ENCODE data around the gene KCNE5. TPM values are rescaled to one million over a fixed set of nuclear protein-coding genes. Genes with fewer than 3 reads are reported as not detected.
"Not testable (repeated sequence)": the region's sequence is repeated elsewhere in the genome, so short reads cannot be mapped to it uniquely, and the experiment has no call there.

KCNE5 gene, protein sequence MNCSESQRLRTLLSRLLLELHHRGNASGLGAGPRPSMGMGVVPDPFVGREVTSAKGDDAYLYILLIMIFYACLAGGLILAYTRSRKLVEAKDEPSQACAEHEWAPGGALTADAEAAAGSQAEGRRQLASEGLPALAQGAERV
- not detected in 2 replicates for total RNA-seq

DNA sequence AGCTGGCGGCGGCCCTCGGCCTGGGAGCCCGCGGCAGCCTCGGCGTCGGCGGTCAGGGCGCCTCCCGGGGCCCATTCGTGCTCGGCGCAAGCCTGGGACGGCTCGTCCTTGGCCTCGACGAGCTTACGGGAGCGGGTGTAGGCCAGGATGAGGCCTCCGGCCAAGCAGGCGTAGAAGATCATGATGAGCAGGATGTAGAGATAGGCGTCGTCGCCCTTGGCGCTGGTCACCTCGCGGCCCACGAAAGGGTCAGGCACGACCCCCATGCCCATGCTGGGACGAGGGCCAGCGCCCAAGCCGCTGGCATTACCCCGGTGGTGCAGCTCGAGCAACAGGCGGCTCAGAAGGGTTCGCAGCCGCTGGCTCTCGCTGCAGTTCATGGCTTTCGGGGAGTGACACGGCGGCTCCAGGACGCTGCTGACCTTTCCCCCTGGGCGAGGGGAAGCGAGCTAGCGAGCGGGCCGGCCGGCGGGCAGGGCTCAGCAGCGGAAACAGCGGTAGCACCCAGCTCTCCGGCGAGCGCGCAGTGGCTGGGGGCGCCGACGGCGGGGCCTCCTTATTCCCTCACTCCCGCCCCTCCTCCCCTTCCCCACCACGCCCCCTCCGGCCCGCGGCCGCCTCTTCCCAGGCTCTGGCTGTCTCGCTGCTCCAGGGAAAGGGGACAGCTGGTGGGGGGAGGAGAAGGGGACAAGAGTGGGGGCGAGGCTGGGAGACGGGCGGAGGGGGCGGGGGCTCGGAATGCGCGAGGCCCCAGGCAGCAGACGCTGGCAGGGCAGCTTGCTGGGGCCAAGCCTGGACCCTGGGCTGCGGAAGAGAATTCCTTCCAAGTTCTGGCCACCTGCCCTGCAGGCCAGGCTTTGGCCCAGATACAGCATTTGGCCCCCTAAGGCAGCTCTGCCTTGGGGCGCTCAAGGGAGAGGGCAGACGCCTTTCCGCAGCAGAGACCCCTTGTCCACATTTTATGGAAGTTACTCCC is at the start of gene KCNE5:
Gene KCNE5, minus strand, starts transcription at position 532 of the 976 bp plus-strand sequence. Its CDS starts 152 bp downstream, at position 380.
- H3K27me3 ChIP-seq (ENCODE audit: control insufficient read depth, insufficient read depth, low read length), result no peaks in the 10 kb centered on the region
- no peak for DNase-seq (ENCODE audit: low read depth)
- H3K36me3 ChIP-seq (ENCODE audit: control insufficient read depth, insufficient read depth, low read length), result no peaks in the 10 kb centered on the region
- TF ChIP-seq, protein P1, sequence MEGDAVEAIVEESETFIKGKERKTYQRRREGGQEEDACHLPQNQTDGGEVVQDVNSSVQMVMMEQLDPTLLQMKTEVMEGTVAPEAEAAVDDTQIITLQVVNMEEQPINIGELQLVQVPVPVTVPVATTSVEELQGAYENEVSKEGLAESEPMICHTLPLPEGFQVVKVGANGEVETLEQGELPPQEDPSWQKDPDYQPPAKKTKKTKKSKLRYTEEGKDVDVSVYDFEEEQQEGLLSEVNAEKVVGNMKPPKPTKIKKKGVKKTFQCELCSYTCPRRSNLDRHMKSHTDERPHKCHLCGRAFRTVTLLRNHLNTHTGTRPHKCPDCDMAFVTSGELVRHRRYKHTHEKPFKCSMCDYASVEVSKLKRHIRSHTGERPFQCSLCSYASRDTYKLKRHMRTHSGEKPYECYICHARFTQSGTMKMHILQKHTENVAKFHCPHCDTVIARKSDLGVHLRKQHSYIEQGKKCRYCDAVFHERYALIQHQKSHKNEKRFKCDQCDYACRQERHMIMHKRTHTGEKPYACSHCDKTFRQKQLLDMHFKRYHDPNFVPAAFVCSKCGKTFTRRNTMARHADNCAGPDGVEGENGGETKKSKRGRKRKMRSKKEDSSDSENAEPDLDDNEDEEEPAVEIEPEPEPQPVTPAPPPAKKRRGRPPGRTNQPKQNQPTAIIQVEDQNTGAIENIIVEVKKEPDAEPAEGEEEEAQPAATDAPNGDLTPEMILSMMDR (IDR thresholded peaks at IDR 0.05; ENCODE audit: insufficient read depth, low read length, poor library complexity, severe bottlenecking), result no peak
- H3K4me3 ChIP-seq (ENCODE audit: low read depth, low read length), result no peak within 1 kb of the TSS

DNA sequence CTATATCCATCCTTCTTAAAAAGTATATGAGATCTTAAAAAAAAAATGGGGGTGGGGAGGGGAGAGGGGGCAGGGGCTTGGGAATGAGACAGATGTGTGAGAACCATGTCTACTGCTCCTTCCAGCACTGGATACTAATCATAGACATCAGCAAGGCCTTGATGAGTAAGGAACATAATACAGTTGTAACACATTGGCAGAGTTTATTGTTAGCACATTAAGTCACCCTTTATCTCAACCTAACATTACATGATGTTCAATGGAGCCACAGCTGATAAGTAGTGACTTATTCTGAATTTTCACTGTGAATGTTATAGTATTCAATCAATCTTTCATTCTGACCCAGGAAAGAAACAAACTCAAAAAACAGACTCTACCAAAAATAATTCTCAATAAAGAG is 47.3 kb upstream of the KCNE5 start:
- TF ChIP-seq, protein P1 (IDR thresholded peaks at IDR 0.05; ENCODE audit: insufficient read depth, low read length, poor library complexity, severe bottlenecking), result no peak
- no peak for DNase-seq (ENCODE audit: low read depth)
- no peak overlapping the region for H3K4me3 ChIP-seq (ENCODE audit: low read depth, low read length)
- no peaks in the 10 kb centered on the region for H3K27me3 ChIP-seq (ENCODE audit: control insufficient read depth, insufficient read depth, low read length)
- H3K36me3 ChIP-seq (ENCODE audit: control insufficient read depth, insufficient read depth, low read length), result no peaks in the 10 kb centered on the region

DNA sequence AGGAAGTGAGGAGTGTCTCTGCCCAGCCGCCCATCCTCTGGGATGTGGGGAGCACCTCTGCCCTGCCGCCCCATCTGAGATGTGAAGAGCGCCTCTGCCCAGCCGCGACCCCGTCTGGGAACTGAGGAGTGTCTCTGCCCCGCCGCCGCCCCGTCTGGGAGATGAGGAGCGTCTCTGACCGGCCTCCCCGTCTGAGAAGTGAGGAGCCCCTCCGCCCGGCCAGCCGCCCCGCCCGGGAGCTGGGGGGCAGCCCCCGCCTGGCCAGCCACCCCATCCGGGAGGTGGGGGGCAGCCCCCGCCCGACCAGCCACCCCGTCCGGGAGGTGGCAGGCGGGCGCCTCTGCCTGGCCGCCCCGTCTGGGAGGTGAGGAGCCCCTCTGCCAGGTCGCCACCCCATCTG is 46.2 kb upstream of the KCNE5 start:
- not testable (repeated sequence) for H3K27me3 ChIP-seq (ENCODE audit: control insufficient read depth, insufficient read depth, low read length); H3K36me3 ChIP-seq (ENCODE audit: control insufficient read depth, insufficient read depth, low read length); H3K4me3 ChIP-seq (ENCODE audit: low read depth, low read length); DNase-seq (ENCODE audit: low read depth)

DNA sequence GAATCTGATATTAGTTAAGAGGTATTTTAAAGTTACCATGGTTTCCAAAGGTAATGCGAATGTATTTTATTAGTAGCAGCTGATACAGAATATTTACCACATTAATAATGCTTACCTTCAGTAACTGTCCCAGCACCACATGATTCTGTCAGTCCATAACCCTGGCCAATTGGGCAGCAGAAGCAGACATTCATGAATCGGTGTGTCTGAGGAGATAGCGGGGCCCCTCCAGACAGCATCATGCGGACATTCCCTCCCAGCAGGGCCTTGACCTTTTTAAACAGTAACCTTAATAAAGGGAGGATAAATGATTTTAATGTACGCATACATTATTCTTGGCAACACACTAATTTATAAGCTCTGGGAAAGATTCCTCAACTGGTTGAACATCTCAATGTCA is 43.0 kb upstream of the KCNE5 start:
- no peak for DNase-seq (ENCODE audit: low read depth)
- H3K4me3 ChIP-seq (ENCODE audit: low read depth, low read length), result no peak overlapping the region
- H3K36me3 ChIP-seq (ENCODE audit: control insufficient read depth, insufficient read depth, low read length), result no peaks in the 10 kb centered on the region
- TF ChIP-seq, protein P1 (IDR thresholded peaks at IDR 0.05; ENCODE audit: insufficient read depth, low read length, poor library complexity, severe bottlenecking), result no peak
- no peaks in the 10 kb centered on the region for H3K27me3 ChIP-seq (ENCODE audit: control insufficient read depth, insufficient read depth, low read length)

DNA sequence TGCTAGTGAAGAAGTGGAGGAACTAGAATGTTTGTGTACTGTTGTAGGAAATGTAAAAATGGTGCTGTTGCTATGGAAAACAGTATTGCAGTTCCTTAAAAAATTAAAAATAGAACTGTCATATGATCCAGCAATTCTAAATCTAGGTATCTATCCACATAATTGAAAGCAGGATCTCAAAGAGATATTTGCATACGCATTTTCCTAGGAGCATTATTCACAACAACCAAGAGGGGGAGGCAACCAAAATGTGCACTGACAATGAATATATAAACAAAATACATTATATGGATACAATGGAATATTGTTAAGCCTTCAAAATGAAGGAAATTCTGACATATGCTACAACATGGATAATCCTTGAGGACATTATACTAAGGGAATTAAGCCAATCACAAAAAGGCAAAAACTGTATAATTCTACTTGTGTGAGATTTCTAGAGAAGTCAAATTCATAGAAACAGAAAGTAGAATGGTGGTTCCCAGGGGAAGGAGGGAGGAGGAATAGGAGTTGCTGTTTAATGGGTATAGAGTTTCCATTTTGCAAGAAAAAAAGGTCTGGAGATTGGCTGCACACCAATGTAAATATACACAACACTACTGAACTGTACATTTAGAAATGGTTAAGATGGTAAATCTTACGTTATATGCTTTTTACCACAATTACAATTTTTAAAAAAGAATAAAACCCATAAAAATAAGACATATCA is 35.6 kb upstream of the KCNE5 start:
- H3K36me3 ChIP-seq (ENCODE audit: control insufficient read depth, insufficient read depth, low read length), result no peaks in the 10 kb centered on the region
- no peaks in the 10 kb centered on the region for H3K27me3 ChIP-seq (ENCODE audit: control insufficient read depth, insufficient read depth, low read length)
- DNase-seq (ENCODE audit: low read depth), result no peak
- H3K4me3 ChIP-seq (ENCODE audit: low read depth, low read length), result no peak overlapping the region
- TF ChIP-seq, protein P1 (IDR thresholded peaks at IDR 0.05; ENCODE audit: insufficient read depth, low read length, poor library complexity, severe bottlenecking), result no peak

DNA sequence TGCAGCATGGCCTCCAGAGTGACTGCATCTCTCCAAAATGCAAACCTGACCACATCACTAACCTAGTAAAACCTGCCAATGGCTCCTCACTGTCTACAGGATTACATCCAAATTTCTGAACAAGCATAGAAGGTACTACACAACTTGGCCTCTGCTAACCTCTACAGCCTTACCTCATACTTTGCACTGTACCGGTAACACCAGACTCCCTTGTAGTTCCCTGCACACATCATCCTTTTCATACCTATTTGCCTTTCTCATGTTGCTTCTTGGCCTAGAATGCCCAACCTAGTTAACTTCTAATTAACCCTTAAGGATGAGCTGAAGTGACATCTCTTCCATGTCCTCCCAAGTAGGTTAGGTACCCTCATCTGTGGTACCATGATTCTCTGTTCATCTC is 33.4 kb upstream of the KCNE5 start:
- TF ChIP-seq, protein P1 (IDR thresholded peaks at IDR 0.05; ENCODE audit: insufficient read depth, low read length, poor library complexity, severe bottlenecking), result no peak
- Histone ChIP-seq H3K4me3 (ENCODE audit: low read depth, low read length) (no peak overlapping the region), H3K36me3 (ENCODE audit: control insufficient read depth, insufficient read depth, low read length) (no peaks in the 10 kb centered on the region), H3K27me3 (ENCODE audit: control insufficient read depth, insufficient read depth, low read length) (no peaks in the 10 kb centered on the region)
- DNase-seq (ENCODE audit: low read depth), result no peak

DNA sequence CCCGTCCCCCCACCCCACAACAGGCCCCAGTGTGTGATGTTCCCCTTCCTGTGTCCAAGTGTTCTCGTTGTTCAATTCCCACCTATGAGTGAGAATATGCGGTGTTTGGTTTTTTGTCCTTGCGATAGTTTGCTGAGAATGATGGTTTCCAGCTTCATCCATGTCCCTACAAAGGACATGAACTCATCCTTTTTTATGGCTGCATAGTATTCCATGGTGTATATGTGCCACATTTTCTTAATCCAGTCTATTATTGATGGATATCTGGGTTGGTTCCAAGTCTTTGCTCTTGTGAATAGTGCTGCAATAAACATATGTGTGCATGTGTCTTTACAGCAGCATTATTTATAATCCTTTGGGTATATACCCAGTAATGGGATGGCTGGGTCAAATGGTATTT is 32.4 kb upstream of the KCNE5 start:
- not testable (repeated sequence) for H3K36me3 ChIP-seq (ENCODE audit: control insufficient read depth, insufficient read depth, low read length); DNase-seq (ENCODE audit: low read depth); H3K27me3 ChIP-seq (ENCODE audit: control insufficient read depth, insufficient read depth, low read length); H3K4me3 ChIP-seq (ENCODE audit: low read depth, low read length)

All from kidney epithelial cell (primary cell).